ENCODE measurements around the gene EPS8L2. TPM values are rescaled to one million over a fixed set of nuclear protein-coding genes. Genes with fewer than 3 reads are reported as not detected.

The EPS8L2 gene
- total RNA-seq, 1 experiment from 2014 or later, result 119 TPM

GRCh38 chr11:698493-699115 is 7.4 kb upstream of the EPS8L2 start:
- peak overlapping the region; percentile 81 for H3K27ac Mint-ChIP-seq (ENCODE audit: low read depth, unreplicated experiment)
- ChIA-PET POLR2A (interaction anchor here (0.7 to 5.8 kb wide), 9 partner anchors 7 to 193 kb away, joined by 3 to 118 read pairs (median 7); partner anchors contain the start of genes EPS8L2, PIDD1, RNH1 and TALDO1), CTCF (interaction anchor here (0.6 to 1.3 kb wide), 2 partner anchors 64 to 110 kb away, joined by 3 to 4 read pairs; no protein-coding TSS in a partner anchor)
- H3K4me1 Mint-ChIP-seq (ENCODE audit: insufficient read depth, unreplicated experiment), result peaks cover 24% of the 10 kb centered on the region
- no peak overlapping the region for H3K4me3 Mint-ChIP-seq (ENCODE audit: unreplicated experiment)
- no peaks in the 10 kb centered on the region for H3K27me3 Mint-ChIP-seq (ENCODE audit: insufficient read depth, unreplicated experiment)
- H3K36me3 Mint-ChIP-seq (ENCODE audit: insufficient read depth, unreplicated experiment), result peaks cover 42% of the 10 kb centered on the region
- intact Hi-C loops (cut with micrococcal nuclease), result no loop called here
- no peak for TF ChIP-seq CTCF (IDR thresholded peaks at IDR 0.05; ENCODE audit: unreplicated experiment)
- H3K9me3 Mint-ChIP-seq (ENCODE audit: unreplicated experiment), result no peaks in the 10 kb centered on the region
- DNase-seq (ENCODE audit: unreplicated experiment), result no peak
- BruUV-seq (replicated peaks), result no TSS peak

- H3K27ac Mint-ChIP-seq (ENCODE audit: low read depth, unreplicated experiment), result no peak overlapping the region
- no peak overlapping the region for H3K4me3 Mint-ChIP-seq (ENCODE audit: unreplicated experiment)
- TF ChIP-seq CTCF (IDR thresholded peaks at IDR 0.05; ENCODE audit: unreplicated experiment), result no peak
- POLR2A ChIA-PET, result interaction anchor here (0.7 to 5.6 kb wide), 3 partner anchors 7 to 194 kb away, joined by 5 to 118 read pairs (median 64); partner anchors contain the start of genes EPS8L2 and TALDO1
- intact Hi-C loops (cut with micrococcal nuclease), result no loop called here
- H3K27me3 Mint-ChIP-seq (ENCODE audit: insufficient read depth, unreplicated experiment), result no peaks in the 10 kb centered on the region
- CTCF ChIA-PET, result interaction anchor here (0.6 kb wide), 1 partner anchor 109 kb away, joined by 4 read pairs; no protein-coding TSS in a partner anchor
- peaks cover 42% of the 10 kb centered on the region for H3K36me3 Mint-ChIP-seq (ENCODE audit: insufficient read depth, unreplicated experiment)
- no peaks in the 10 kb centered on the region for H3K9me3 Mint-ChIP-seq (ENCODE audit: unreplicated experiment)
- no peak for DNase-seq (ENCODE audit: unreplicated experiment)
- BruUV-seq (replicated peaks), result no TSS peak
- peaks cover 21% of the 10 kb centered on the region for H3K4me1 Mint-ChIP-seq (ENCODE audit: insufficient read depth, unreplicated experiment)
Measured at GRCh38 chr11:699116-699508, 6.9 kb upstream of the EPS8L2 start.

- no peak for TF ChIP-seq CTCF (IDR thresholded peaks at IDR 0.05; ENCODE audit: unreplicated experiment)
- ChIA-PET POLR2A (interaction anchor here (1.2 kb wide), 1 partner anchor 28 kb away, joined by 3 read pairs; no protein-coding TSS in a partner anchor), CTCF (interaction anchor here (0.6 kb wide), 1 partner anchor 1589 kb away, joined by 6 read pairs; no protein-coding TSS in a partner anchor)
- Mint-ChIP-seq H3K4me1 (ENCODE audit: insufficient read depth, unreplicated experiment) (peaks cover 21% of the 10 kb centered on the region), H3K27me3 (ENCODE audit: insufficient read depth, unreplicated experiment) (no peaks in the 10 kb centered on the region), H3K27ac (ENCODE audit: low read depth, unreplicated experiment) (no peak overlapping the region), H3K36me3 (ENCODE audit: insufficient read depth, unreplicated experiment) (peaks cover 45% of the 10 kb centered on the region), H3K9me3 (ENCODE audit: unreplicated experiment) (no peaks in the 10 kb centered on the region), H3K4me3 (ENCODE audit: unreplicated experiment) (no peak overlapping the region)
- intact Hi-C loops (cut with micrococcal nuclease), result no loop called here
- no peak for DNase-seq (ENCODE audit: unreplicated experiment)
- BruUV-seq (replicated peaks), result no TSS peak
Measured at GRCh38 chr11:699753-700152, 6.3 kb upstream of the EPS8L2 start.

GRCh38 chr11:701741-702461 is 4.1 kb upstream of the EPS8L2 start:
- Mint-ChIP-seq H3K4me3 (ENCODE audit: unreplicated experiment) (no peak overlapping the region), H3K4me1 (ENCODE audit: insufficient read depth, unreplicated experiment) (peaks cover 25% of the 10 kb centered on the region), H3K27me3 (ENCODE audit: insufficient read depth, unreplicated experiment) (no peaks in the 10 kb centered on the region), H3K36me3 (ENCODE audit: insufficient read depth, unreplicated experiment) (peaks cover 36% of the 10 kb centered on the region), H3K27ac (ENCODE audit: low read depth, unreplicated experiment) (no peak overlapping the region), H3K9me3 (ENCODE audit: unreplicated experiment) (no peaks in the 10 kb centered on the region)
- TF ChIP-seq CTCF (IDR thresholded peaks at IDR 0.05; ENCODE audit: unreplicated experiment), result no peak
- ChIA-PET POLR2A (interaction anchor here (0.6 to 5.4 kb wide), 5 partner anchors 14 to 135 kb away, joined by 3 to 57 read pairs (median 3); no protein-coding TSS in a partner anchor), CTCF (interaction anchor here (1.5 to 1.9 kb wide), 2 partner anchors 22 to 24 kb away, joined by 5 read pairs; no protein-coding TSS in a partner anchor)
- no peak for DNase-seq (ENCODE audit: unreplicated experiment)
- BruUV-seq (replicated peaks), result no TSS peak
- intact Hi-C loops (cut with micrococcal nuclease), result no loop called here
